BLaER1 treated with 17β-estradiol and CSF1 and Interleukin-3, amounts not matched to agents 10 nM and 100 nM (cell line): ENCODE data around the gene RASSF7.

ENCODE experiments used
- H3K27ac ChIP-seq, 11 experiments: shearing (Covaris generic); formaldehyde crosslinking; 2 replicates each; pipeline ENCODE4 v1.8.1; 2022
- H3K27me3 ChIP-seq, 11 experiments: shearing (Covaris generic); formaldehyde crosslinking; 2 replicates each; pipeline ENCODE4 v1.8.1; 2022
- H3K36me3 ChIP-seq, 11 experiments: shearing (Covaris generic); formaldehyde crosslinking; 2 replicates each; pipeline ENCODE4 v1.8.1; 2022
- H3K4me1 ChIP-seq, 10 experiments: shearing (Covaris generic); formaldehyde crosslinking; 2 replicates each; pipeline ENCODE4 v1.8.1; 2022
- H3K4me2 ChIP-seq, 11 experiments: shearing (Covaris generic); formaldehyde crosslinking; 2 replicates each; pipeline ENCODE4 v1.8.1; 2022
- H3K4me3 ChIP-seq, 10 experiments: shearing (Covaris generic); formaldehyde crosslinking; 2 replicates each; pipeline ENCODE4 v1.8.1; 2022
- H3K9ac ChIP-seq, 11 experiments: shearing (Covaris generic); formaldehyde crosslinking; 2 replicates each; pipeline ENCODE4 v1.8.1; 2022
- H3K9me3 ChIP-seq, 11 experiments: shearing (Covaris generic); formaldehyde crosslinking; replicated peaks in 1 of 11; 2 replicates each; pipeline ENCODE4 v1.8.1; 2022
- H4K20me1 ChIP-seq, 11 experiments: shearing (Covaris generic); formaldehyde crosslinking; 2 replicates each; pipeline ENCODE4 v1.8.1; 2022
- Cebpa-rat ChIP-seq, 11 experiments: shearing (Covaris generic); IDR thresholded peaks; 2 replicates each; pipeline ENCODE4 v1.8.1; 2022

The RASSF7 gene

DNA sequence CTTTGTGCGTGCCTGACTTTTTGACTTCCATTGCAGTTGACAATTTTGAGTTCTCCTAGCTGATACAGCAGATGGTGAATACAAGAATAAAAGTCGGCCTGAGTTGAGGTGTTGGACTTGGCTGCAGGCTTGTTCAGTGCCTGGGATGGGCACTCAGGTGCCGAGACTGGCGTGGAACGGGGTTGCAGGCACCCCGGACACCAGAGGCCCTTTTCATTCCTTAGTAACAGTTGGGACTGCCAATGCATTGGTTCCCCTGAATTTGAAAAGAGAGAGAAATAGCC, 16.8 kb downstream of the RASSF7 start:
- peak overlapping the region; percentile 96 to 100 (median 99) for H3K9ac ChIP-seq
- H3K9me3 ChIP-seq = no peaks in the 10 kb centered on the region
- H4K20me1 ChIP-seq = peaks cover 57 to 73% (median 60%) of the 10 kb centered on the region in 11 experiments
- no peak for TF ChIP-seq Cebpa-rat (IDR thresholded peaks at IDR 0.05)
- H3K27ac ChIP-seq = peak overlapping the region in 10 of 11 experiments; percentile 96 to 100 (median 100); a peak in 21 of 22 replicates
- peak overlapping the region; percentile 82 to 100 (median 93) for H3K4me3 ChIP-seq
- H3K27me3 ChIP-seq = peaks cover 8 to 24% (median 16%) of the 10 kb centered on the region in 11 experiments; a peak in 21 of 22 replicates
- peak overlapping the region; percentile 87 to 100 (median 98) for H3K4me2 ChIP-seq
- peaks cover 14 to 50% (median 37%) of the 10 kb centered on the region in 11 experiments for H3K36me3 ChIP-seq
- peaks cover 40 to 55% (median 49%) of the 10 kb centered on the region in 10 experiments for H3K4me1 ChIP-seq

DNA sequence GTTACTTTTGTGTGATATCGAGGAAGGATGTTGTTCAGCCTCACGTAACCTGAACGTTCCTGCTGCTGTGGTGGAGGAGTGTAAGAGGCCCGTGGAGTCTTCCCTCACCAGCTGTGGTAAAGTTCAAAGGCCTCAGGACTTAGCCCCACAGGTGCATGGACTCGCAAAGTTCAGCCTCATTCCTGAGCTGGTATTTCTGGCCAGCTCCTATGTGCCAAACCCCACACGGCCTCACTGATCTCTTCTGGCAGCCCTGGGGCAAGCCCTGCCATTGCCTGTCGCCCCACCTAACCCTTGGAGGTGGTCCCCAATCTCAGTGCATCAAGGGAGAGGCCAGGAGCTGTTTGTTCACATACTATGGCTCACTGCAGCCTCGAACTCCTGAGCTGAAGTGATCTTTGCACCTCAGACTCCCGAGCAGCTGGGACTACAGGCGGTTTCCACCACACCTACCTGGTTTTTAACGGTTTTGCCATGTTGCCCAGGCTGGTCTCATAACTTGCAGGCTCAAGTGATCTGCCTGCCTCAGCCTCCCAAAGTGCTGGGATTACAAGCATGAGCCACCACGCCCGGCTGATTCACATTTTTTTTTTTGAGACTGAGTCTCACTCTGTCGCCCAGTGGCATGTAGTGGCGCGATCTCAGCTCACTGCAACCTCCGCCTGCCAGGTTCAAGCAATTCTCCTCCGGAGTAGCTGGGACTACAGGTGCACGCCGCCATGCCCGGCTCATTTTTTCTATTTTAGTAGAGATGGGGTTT, 17.7 kb downstream of the RASSF7 start:
- Histone ChIP-seq H3K27ac (peak overlapping the region in 2 of 11 experiments; percentile 34 to 99; a peak in 1 of 22 replicates), H3K9ac (peak overlapping the region; percentile 96 to 100 (median 99); a peak in 21 of 22 replicates), H3K36me3 (peaks cover 23 to 59% (median 46%) of the 10 kb centered on the region in 11 experiments), H3K27me3 (peaks cover 8 to 18% (median 16%) of the 10 kb centered on the region in 11 experiments; a peak in 21 of 22 replicates), H3K4me3 (peak overlapping the region; percentile 82 to 100 (median 93); a peak in 18 of 20 replicates), H3K9me3 (no peaks in the 10 kb centered on the region), H3K4me2 (peak overlapping the region; percentile 87 to 100 (median 98)), H4K20me1 (peaks cover 65 to 82% (median 69%) of the 10 kb centered on the region in 11 experiments), H3K4me1 (peaks cover 40 to 55% (median 49%) of the 10 kb centered on the region in 10 experiments)
- no peak for TF ChIP-seq Cebpa-rat (IDR thresholded peaks at IDR 0.05)

DNA sequence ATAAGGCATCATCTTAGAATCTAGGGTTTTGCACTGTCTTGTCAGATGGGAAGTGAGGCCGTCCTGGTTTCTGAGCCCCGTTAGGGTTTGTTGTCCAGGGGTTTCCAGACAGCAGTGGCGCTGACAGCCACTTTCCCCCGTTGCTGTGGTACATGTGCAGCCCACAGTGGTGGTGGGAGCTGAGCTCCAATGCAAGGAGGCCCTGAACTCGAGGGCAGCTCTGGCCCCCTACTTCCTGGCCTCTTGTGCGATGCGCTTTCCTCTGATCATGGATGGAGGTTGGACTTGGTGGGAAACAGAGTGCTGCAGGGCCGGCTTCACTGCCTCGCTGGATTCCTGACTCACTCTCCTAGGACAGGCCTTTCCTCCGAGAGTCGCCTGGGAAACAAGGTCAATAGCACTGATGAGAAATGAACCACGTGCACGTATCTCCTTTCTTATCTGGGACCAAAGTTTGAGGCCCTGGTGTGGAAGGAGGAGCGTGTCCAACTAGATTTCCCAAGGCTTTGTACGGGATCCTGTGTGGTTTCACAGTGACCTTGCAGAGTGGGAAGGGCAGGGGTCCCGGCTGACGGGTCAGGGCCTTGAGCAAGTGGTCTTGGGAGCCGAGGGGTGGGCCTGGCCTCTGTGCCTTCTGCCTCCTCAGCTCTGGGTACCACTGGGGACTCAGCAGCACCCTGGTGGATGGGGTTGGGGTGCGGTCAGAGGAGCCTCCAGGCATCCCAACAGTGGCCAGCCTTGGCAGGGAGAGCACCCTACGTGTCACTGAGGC, 19.2 kb downstream of the RASSF7 start:
- Histone ChIP-seq H3K36me3 (peaks cover 36 to 74% (median 60%) of the 10 kb centered on the region in 11 experiments), H3K4me2 (peak overlapping the region in 4 of 11 experiments; percentile 19 to 99 (median 58); a peak in 3 of 22 replicates), H3K4me3 (no peak overlapping the region), H3K27ac (no peak overlapping the region), H4K20me1 (peaks cover 78 to 92% (median 85%) of the 10 kb centered on the region in 11 experiments), H3K9me3 (no peaks in the 10 kb centered on the region), H3K9ac (peak overlapping the region; percentile 5 to 100 (median 49); a peak in 16 of 22 replicates), H3K4me1 (peaks cover 25 to 41% (median 38%) of the 10 kb centered on the region in 10 experiments), H3K27me3 (peaks cover 5 to 7% (median 6%) of the 10 kb centered on the region in 11 experiments; a peak in 21 of 22 replicates)
- no peak for TF ChIP-seq Cebpa-rat (IDR thresholded peaks at IDR 0.05)

DNA sequence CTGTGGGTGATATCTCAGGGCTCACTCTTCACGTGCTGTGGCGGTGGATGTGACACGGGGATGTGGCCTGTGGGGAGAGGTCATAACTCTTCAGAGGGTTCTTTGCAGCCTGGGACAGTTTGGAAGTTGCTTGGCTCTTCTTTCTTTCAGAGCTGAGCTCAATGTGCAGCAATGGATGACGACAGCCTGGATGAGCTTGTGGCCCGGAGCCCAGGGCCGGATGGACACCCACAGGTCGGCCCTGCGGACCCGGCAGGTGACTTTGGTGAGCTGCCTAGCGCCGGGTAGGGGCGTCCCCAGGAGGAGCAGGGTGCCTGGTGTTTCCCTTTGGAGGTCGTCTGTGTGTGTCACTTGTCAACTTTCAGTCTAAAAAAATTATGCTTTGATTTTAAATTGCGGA, 20.6 kb downstream of the RASSF7 start:
- H3K4me2 ChIP-seq = no peak overlapping the region
- TF ChIP-seq Cebpa-rat (IDR thresholded peaks at IDR 0.05) = no peak
- no peaks in the 10 kb centered on the region for H3K27me3 ChIP-seq
- H3K9ac ChIP-seq = peak overlapping the region in 5 of 11 experiments; percentile 4 to 31 (median 15); a peak in 2 of 22 replicates
- peaks cover 44 to 88% (median 70%) of the 10 kb centered on the region in 11 experiments for H3K36me3 ChIP-seq
- H3K27ac ChIP-seq = no peak overlapping the region
- H3K9me3 ChIP-seq = no peaks in the 10 kb centered on the region
- H3K4me3 ChIP-seq = no peak overlapping the region
- peaks cover 89 to 100% (median 98%) of the 10 kb centered on the region in 11 experiments for H4K20me1 ChIP-seq
- peaks cover 19 to 37% (median 34%) of the 10 kb centered on the region in 10 experiments for H3K4me1 ChIP-seq

DNA sequence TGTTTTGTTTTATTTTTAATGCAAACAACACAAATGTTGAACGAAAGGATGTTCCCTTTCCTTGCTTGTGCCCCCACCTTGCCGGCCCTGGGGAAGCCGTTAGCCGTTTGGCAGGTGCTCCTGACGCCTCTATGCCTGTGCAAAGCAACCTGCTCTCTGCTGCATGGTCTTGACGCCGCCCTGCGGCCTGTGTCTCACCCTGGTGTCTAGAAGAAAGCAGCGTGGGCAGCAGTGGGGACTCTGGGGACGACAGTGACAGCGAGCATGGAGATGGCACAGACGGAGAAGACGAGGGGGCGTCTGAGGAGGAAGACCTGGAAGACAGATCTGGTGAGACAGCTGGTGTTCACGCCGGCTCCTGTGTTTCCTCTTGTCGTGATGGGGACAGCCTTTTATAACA, 21.0 kb downstream of the RASSF7 start:
- H3K36me3 ChIP-seq = peaks cover 49 to 92% (median 75%) of the 10 kb centered on the region in 11 experiments
- H3K27me3 ChIP-seq = no peaks in the 10 kb centered on the region
- peaks cover 19 to 42% (median 34%) of the 10 kb centered on the region in 10 experiments for H3K4me1 ChIP-seq
- peaks cover 92 to 100% (median 100%) of the 10 kb centered on the region in 11 experiments for H4K20me1 ChIP-seq
- 0 out of 22 replicates have a peak overlapping the region, but pooled peaks of 3 of the 11 experiments have one; percentile 4 to 31 (median 15) for H3K9ac ChIP-seq
- no peak overlapping the region for H3K4me2 ChIP-seq
- no peak overlapping the region for H3K4me3 ChIP-seq
- TF ChIP-seq Cebpa-rat (IDR thresholded peaks at IDR 0.05) = no peak
- H3K9me3 ChIP-seq = no peaks in the 10 kb centered on the region
- H3K27ac ChIP-seq = no peak overlapping the region

DNA sequence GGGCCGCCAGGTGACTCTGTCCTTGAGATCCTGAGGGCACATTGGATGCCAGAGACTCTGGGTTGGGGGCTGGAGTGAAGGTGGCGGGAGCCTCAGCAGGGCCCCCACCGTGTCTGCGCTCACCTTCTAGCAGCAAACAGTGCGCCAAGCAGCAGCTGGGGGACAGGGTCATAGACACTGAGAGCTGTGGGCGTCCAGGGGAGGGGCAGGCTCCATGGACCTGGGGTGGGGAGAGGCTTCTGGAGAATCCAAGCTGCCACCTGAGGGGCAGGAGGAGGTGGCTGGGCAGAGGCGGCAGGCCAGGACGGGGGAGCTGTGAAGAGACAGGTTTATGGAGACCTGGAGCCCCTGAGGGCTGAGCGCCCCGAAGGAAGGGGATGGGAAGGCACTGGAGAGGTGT, 23.5 kb downstream of the RASSF7 start:
- Histone ChIP-seq H3K9ac (no peak overlapping the region), H3K27me3 (no peaks in the 10 kb centered on the region), H3K27ac (no peak overlapping the region), H3K4me2 (no peak overlapping the region), H3K4me1 (peaks cover 0 to 44% (median 20%) of the 10 kb centered on the region in 10 experiments; a peak in 15 of 20 replicates), H3K36me3 (peaks cover 71 to 98% (median 89%) of the 10 kb centered on the region in 11 experiments), H3K4me3 (no peak overlapping the region), H4K20me1 (peaks cover 89 to 100% (median 99%) of the 10 kb centered on the region in 11 experiments), H3K9me3 (no peaks in the 10 kb centered on the region)
- TF ChIP-seq Cebpa-rat (IDR thresholded peaks at IDR 0.05) = no peak

DNA sequence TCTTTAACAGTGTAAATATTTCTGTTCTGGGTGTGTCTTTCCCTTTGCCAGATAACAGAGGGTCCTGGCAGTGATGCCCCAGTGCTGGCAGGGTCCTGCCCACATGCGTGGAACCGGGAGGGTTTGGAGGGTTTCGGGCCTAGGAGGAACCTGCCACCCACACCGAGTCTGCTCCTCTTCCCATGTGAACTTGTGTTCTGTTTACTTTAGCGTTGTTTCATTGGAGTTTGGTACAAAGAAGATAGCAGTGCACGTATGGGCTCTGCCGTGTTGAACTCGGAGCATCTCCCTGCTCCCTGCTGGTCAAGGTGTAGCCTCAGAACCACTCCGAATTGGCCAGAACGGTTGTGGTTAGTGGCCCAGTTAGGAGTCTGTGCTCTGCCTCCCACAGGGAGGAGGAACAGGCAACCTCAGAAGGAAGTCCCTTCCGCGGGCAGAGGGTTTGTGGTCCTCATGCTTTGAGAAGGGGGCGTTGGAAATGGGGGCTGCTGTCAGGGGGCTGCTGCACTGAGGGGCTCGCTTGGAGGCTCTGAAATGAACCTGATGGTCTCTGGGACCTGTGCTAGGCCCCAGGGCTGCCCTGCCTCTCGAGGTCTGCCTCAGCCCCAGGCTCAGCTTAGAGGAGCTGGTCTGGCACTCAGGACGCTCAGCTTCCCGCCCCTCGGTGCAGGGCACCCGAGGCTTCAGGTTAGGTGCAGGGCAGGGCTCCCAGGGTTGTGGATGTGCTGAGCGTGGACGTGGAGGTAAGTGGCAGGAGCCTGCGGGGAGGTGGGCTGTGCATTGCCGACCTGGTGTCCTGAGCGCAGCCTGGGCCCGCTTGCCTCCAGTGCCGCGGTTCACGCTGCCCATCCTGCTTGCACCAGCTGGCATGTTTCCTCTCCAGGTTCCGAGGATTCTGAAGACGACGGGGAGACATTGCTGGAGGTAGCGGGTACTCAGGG, 25.9 kb downstream of the RASSF7 start:
- H3K9me3 ChIP-seq = no peaks in the 10 kb centered on the region
- peaks cover 89 to 100% (median 98%) of the 10 kb centered on the region in 11 experiments for H3K36me3 ChIP-seq
- H3K4me1 ChIP-seq = peaks cover 0 to 32% (median 7%) of the 10 kb centered on the region in 10 experiments; a peak in 11 of 20 replicates
- H3K4me3 ChIP-seq = no peak overlapping the region
- H3K27me3 ChIP-seq = no peaks in the 10 kb centered on the region
- H3K4me2 ChIP-seq = peak overlapping the region in 3 of 11 experiments; percentile 50 to 60 (median 55); a peak in 6 of 22 replicates
- H4K20me1 ChIP-seq = peaks cover 86 to 100% (median 99%) of the 10 kb centered on the region in 11 experiments
- peak overlapping the region in 1 of 11 experiments; percentile 64; a peak in 1 of 22 replicates for H3K27ac ChIP-seq
- TF ChIP-seq Cebpa-rat (IDR thresholded peaks at IDR 0.05) = no peak
- peak overlapping the region in 4 of 11 experiments; percentile 29 to 51 (median 42); a peak in 7 of 22 replicates for H3K9ac ChIP-seq
